Measurements from ENCODE around the gene C1orf105.

- TF ChIP-seq CTCF (conservative IDR thresholded peaks at IDR 0.05 in 1 of 2, IDR thresholded peaks at IDR 0.05 in 1 of 2; ENCODE audit: extremely low read depth in 1 of 2, insufficient read depth in 1 of 2, low read depth in 1 of 2, low read length in 2 of 2) = peak; percentile 2 to 5
- no peak for TF ChIP-seq EZH2 (IDR thresholded peaks at IDR 0.05; ENCODE audit: borderline replicate concordance, low read length)
These were observed 18.6 kb upstream of the C1orf105 start for GRCh38 chr1:172401892-172402291.
